HTERT RPE-1 (cell line): ENCODE data around the gene TMEM63B.
"Not testable (repeated sequence)": the region's sequence is repeated elsewhere in the genome, so short reads cannot be mapped to it uniquely, and the experiment has no call there.

ENCODE experiments used
- in situ Hi-C: fragments of 300-500 bp; cut with MboI; formaldehyde crosslinking; loops from 4 replicates; pipeline ENCODE4 v1.14.3; 2020; ENCODE audit warnings: low sequenced_read_pairs

Gene TMEM63B

GRCh38 chr6:44167567-44167966 is 40.2 kb downstream of the TMEM63B start:
- in situ Hi-C loops: no loop called here

GRCh38 chr6:44169154-44169553 is 41.8 kb downstream of the TMEM63B start:
- in situ Hi-C loops: no loop called here

GRCh38 chr6:44169886-44170570 is 42.7 kb downstream of the TMEM63B start:
- in situ Hi-C loops: no loop called here

GRCh38 chr6:44171899-44172546 is 44.7 kb downstream of the TMEM63B start:
- in situ Hi-C loops: no loop called here

- in situ Hi-C loops: no loop called here
Measured at GRCh38 chr6:44172731-44173500, 45.6 kb downstream of the TMEM63B start.

GRCh38 chr6:44176130-44176761 is 48.9 kb downstream of the TMEM63B start:
- in situ Hi-C loops: no loop called here

- in situ Hi-C loops: no loop called here
Measured at GRCh38 chr6:44176762-44177509, 49.6 kb downstream of the TMEM63B start.

GRCh38 chr6:44177691-44178423 is 50.5 kb downstream of the TMEM63B start:
- in situ Hi-C loops: no loop called here

- in situ Hi-C loops: no loop called here
Measured at GRCh38 chr6:44178424-44179071, 51.2 kb downstream of the TMEM63B start.

GRCh38 chr6:44179072-44179536 is 51.8 kb downstream of the TMEM63B start:
- in situ Hi-C loops: no loop called here

GRCh38 chr6:44179648-44180047 is 52.3 kb downstream of the TMEM63B start:
- in situ Hi-C loops: no loop called here

- in situ Hi-C loops: no loop called here
Measured at GRCh38 chr6:44180406-44180805, 53.1 kb downstream of the TMEM63B start.

GRCh38 chr6:44180886-44181285 is 53.5 kb downstream of the TMEM63B start:
- in situ Hi-C loops: no loop called here

GRCh38 chr6:44181784-44182183 is 54.4 kb downstream of the TMEM63B start:
- in situ Hi-C loops: not testable (repeated sequence)

GRCh38 chr6:44182911-44183390 is 55.6 kb downstream of the TMEM63B start:
- in situ Hi-C loops: no loop called here

GRCh38 chr6:44183783-44184182 is 56.4 kb downstream of the TMEM63B start:
- in situ Hi-C loops: no loop called here

- in situ Hi-C loops: not testable (repeated sequence)
Measured at GRCh38 chr6:44185356-44185755, 58.0 kb downstream of the TMEM63B start.

GRCh38 chr6:44185953-44186634 is 58.7 kb downstream of the TMEM63B start:
- in situ Hi-C loops: no loop called here

GRCh38 chr6:44186635-44187025 is 59.3 kb downstream of the TMEM63B start:
- in situ Hi-C loops: no loop called here
